SH-SY5Y (cell line): ENCODE measurements around the gene CCT2.

ENCODE experiments used
- GATA2 ChIP-seq: IDR thresholded peaks from 2 replicates; pipeline ENCODE4 v1.6.1; 2011; ENCODE audit warnings: mild to moderate bottlenecking, low read depth, low read length
- GATA3 ChIP-seq: IDR thresholded peaks from 2 replicates; pipeline ENCODE4 v1.6.1; 2011; ENCODE audit warnings: low read depth, mild to moderate bottlenecking, low read length, moderate library complexity

GRCh38 chr12:69556383-69556782 lies 28.9 kb upstream of the CCT2 start:
- TF ChIP-seq GATA3 (no peak), GATA2 (no peak)
